Neural progenitor cell (in vitro differentiated cells): ENCODE measurements around the gene ZNF423.

ENCODE experiments used
- CTCF ChIP-seq: fragments of 200-600 bp; sonication (generic); IDR thresholded peaks from 2 replicates; pipeline ENCODE4 v1.5.1; 2017; ENCODE audit warnings: antibody characterized with exemption, mild to moderate bottlenecking
- EZH2 ChIP-seq: fragments of 200-600 bp; sonication (generic); IDR thresholded peaks from 2 replicates; pipeline ENCODE4 v1.6.1; 2017; ENCODE audit warnings: antibody characterized with exemption, mild to moderate bottlenecking, moderate library complexity
- EZH2phosphoT487 ChIP-seq: fragments of 200-600 bp; sonication (generic); IDR thresholded peaks from 2 replicates; pipeline ENCODE4 v1.6.1; 2017; ENCODE audit warnings: antibody characterized with exemption

GRCh38 chr16:49478616-49479015 is 377.3 kb downstream of the ZNF423 start:
- no peak for TF ChIP-seq EZH2
- TF ChIP-seq CTCF: no peak
- no peak for TF ChIP-seq EZH2phosphoT487
